DMS79 (cell line): ENCODE measurements around the gene MBOAT1.

ENCODE experiments used
- DNase-seq: peaks from one replicate; lab custom pipeline; 2025; lab: John Stamatoyannopoulos, UW

MBOAT1 gene

DNA sequence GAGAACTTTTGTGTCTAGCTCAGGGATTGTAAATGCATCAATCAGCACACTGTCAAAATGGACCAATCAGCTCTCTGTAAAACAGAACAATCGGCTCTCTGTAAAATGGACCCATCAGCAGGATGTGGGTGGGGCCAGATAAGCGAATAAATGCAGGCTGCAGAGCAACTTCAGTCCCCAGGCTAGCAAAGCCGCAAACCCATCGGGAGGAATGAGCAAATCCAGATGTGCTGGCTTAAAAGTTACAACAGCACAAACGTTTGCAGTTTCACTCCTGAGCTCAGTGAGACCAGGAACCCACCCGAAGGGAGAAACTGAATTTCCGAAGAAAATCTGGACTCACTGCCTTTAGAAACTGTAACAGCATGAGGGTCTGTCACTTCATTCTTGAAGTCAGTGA, 21.9 kb upstream of the MBOAT1 start:
- DNase-seq, result no peak

DNA sequence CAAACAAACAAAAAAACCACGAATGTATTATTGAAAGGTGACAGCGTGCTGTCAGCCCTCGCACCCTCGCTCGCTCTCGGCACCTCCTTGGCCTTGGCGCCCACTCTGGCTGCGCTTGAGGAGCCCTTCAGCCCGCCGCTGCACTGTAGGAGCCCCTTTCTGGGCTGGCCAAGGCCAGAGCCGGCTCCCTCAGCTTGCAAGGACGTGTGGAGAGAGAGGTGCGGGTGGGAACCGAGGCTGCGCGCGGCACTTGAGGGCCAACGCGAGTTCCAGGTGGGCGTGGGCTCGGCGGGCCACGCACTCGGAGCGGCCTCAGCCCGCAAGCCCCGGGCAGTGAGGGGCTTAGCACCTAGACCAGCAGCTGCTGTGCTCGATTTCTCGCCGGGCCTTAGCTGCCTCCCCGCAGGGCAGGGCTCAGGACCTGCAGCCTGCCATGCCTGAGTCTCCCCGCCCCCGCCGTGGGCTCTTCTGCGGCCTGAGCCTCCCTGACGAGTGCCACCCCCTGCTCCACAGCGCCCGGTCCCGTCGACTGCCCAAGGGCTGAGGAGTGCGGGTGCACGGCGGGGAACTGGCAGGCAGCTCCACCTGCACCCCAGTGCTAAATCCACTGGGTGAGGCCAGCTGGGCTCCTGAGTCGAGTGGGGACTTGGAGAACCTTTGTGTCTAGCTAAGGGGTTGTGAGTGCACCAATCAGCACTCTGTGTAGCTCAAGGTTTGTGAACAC, 20.9 kb upstream of the MBOAT1 start:
- DNase-seq, result no peak

DNA sequence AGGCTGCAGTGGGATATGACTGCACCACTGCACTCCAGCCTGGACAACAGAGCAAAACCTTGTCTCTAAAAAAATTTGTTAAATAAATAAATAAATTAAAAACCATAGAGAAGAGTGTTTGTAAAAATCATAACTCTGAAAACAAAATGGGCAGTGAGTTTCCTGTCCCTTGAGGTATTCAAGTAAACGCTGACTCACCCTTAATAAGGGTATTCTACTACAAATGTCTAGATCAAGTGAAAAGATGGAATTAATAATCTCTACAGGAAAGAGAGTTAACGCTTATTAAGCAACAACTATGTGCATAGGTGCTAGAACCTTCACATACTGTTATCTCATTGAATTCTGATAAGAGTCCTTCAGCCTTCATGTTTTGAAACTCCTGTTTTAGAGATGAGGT, 19.9 kb upstream of the MBOAT1 start:
- no peak for DNase-seq

DNA sequence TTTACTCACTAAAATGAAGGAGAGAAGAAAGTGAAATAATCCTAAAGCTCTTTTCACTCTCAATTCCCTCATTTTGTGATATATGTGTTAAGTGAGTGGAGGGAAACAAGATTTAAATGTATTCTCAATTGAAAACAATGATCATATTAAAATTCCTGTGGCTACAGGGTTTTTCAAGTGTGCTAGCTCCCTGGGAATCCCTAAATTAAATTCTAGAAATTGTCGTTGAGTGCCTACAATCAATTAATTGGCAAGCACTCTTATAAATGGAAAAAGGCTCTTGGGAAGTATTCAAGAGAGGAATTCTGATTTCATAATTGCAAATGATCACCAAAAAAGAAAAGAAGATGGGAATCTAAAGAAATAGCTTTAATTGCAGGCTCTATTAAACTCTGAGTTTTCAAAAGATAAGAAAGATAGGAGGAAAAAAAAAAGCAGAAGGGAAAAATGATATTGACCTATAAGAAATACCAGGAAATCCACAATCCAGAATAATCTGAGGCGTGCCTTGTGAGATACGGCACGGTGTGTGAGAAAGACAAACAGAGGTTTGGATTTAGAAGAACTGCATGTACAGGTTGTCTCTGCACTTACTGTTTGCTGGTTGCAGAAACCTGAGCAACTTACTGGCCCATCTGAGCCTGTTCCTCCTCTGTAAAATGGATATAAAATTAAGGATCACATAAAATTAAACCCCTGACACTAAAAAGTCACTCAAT, 18.3 kb upstream of the MBOAT1 start:
- no peak for DNase-seq

DNA sequence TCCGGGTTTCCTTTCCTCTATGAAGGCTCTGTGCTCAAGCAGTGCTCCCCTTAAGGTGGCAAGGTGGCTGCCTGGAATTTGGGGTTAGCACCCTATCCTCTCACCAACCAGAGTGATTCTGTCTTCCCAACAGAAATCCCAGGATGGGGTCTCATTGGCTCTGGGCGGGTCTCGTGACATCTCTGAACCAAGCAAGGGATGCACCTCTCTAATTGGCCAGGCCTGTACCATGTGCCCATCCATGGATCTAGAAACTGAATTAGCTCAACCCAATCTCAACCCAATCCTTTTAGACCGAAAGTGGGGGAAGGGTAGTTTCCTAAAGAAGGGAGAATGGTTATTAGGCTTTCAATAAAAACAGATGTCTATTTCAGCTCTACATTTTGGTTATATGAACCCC, 17.6 kb upstream of the MBOAT1 start:
- no peak for DNase-seq

DNA sequence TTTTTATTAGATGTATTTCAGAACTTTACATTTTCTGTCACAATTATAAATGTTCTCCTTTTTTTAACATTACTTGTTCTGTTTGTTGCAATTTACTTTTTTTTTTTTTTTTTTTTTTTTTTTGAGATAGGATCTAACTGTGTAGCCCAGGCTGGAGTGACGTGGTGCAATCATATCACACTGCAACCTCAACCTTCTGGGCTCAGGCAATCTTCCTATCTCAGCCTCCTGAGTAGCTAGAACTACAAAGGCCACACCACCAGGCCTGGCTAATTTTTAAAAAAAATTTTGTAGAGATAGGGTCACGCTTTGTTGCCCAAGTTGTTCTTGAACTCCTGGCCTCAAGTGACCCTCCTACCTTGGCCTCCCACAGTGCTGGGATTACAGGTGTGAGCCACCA, 15.1 kb upstream of the MBOAT1 start:
- DNase-seq, result no peak

DNA sequence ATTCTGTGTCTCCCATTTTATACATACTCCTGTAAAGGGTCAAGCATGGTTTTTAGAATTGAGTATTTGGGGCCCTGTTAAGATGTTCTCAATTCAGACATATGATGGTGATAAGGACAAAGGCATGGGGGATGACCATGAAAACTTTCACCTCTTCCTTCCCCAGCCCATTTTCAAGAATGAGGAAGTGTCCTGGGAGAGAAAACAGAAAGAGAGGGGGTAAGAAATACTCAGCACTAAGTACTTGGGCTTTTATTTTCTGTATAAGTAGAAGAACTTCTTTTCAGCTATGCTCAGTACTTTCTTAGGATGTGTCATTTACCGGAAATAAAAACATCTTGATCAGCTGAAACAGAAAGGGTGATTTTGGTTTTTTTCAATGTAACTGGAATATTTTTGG, 10.9 kb upstream of the MBOAT1 start:
- no peak for DNase-seq

DNA sequence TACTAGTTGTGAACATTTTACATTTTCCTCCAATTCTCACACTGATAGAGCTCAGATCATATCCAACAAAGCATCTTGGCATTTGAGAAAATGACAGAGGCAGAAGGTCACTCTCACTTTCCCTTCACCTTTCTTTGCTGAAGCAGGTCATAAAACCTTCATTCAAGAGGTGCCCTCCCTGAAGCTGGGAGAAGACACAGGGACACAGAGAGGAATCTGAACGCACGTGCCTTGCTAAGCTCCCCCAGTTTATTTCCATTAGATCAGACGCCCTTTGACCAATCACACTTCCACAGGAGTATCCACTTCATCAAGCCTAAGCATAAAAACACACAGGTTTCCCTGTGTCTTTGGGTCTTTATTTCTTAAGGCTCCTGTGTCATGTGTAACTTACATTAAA, 9.2 kb upstream of the MBOAT1 start:
- DNase-seq, result no peak

DNA sequence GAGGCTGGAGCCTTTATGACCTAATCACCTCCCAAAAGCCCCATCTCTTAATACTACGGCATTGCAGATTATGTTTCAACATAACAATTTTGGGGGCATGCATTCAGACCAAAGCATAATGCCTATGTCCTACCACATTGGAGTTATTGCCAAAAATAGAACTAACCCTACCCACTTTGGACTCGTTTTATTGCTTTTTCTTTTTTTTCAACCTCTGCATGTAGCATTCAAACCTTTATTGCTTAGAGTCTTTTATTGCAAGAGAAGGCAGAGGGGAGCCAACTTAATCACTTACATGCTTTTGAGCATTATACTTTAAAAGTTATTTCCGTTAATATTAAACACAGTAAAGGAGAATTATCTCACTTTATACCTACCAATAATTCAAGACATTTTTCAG, 8.1 kb upstream of the MBOAT1 start:
- no peak for DNase-seq

DNA sequence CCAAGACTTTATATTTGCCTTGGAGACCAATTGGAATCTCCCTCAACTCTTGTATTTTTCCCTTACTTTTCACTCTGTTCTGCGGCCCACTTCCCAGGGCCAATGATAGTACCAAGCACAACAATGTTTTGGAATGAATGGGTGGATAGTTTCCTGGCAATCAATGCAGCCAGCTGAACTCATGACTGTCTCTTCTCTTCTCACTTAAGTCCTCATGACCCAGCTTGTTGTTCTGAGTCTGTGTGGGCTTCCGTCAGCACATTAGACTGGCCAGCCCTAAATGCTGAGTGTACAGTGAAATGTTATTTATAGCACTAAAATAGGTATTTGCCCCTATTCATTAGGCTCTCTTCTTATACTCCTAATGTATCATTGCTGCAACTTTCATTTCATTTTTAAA, 5.6 kb upstream of the MBOAT1 start:
- DNase-seq, result no peak

DNA sequence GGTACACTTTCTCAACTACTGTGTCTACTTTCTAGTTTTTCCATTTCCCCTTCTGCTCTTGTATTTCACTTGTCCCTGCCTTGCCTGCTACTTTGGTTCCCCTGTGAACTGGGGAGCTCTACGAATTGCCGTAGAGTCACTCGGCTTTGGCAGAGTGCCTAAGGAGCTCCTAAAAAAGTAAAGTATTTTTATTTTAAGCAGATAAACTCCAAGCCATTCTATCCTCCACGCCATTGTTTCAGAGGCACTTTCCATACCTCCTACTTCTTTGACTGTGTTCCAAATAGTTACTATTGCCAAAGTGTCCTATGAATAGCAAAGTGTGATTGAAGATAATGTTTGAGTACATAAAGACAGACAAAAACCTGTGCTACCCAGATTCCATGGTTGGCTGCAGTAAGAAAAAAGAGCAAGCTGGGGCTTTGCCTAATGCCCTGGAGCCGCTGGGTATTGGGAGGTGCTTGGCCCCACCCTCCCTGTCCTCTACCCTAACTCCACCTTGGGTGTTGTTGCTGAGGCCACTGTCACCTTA, 5.1 kb upstream of the MBOAT1 start:
- DNase-seq, result peak; percentile 72

DNA sequence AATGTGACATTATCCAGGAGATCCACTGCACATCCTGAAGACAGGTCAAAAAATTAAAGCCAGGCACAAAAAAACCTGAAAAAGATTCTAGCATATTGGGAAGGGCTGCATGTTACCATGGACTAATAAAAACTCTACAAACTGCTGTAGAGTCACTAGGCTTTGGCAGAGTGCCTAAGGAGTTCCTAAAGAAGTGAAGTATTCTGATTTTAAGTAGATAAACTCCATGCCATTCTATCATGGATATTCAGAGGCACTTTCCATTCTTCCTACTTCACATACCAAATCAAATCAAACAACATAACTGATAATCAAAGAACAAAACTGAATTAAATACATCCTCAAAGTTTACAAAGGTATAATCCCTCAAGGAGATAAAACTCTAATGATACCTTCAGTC, 3.0 kb upstream of the MBOAT1 start:
- DNase-seq, result no peak

DNA sequence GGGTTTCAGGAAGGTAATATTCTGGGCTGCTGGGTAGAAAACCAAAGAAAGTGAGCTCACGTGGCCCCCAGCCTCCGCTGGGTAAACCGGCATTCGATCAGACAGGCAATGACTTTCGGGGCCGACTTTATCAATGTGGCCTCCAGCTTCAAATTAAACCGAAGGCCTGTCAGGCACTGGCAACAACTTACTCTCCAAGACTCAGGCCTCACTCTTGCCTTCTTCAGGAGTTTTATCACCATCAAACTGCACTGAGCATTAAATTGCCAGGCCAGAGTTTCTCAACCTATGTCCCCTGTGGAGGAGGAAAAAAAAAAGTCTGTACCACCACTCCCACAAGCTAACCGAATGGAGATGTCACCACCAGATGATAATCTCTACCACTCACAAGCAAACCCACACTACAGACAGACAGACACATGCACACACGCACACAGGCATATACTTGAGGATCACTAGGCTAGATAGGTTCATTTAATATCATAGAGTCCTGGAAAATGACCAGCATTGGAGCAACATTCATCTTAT, 1.1 kb upstream of the MBOAT1 start:
- DNase-seq, result no peak

DNA sequence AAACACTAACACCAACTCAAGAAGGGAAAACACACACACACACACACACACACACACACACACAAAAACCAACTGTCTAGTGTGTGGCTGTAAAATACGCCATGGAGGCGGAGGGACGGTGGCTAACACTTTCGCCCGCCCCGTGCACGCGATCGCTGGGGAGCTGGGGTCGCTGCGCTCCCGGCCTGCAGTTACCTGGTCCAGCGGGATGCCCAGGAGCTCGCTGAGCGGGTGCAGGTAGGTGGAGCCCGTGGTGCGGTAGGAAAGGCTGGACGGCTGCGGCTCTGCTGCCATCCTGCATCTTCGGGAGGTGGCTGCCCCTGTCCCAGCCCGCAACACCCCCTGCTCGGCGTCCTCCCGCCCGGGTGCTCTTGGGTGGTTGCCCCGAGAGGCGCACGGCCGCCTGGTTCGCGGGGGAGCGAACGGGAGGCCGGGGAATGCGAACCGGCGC, 303 bp downstream of the MBOAT1 start:
- DNase-seq, result no peak

DNA sequence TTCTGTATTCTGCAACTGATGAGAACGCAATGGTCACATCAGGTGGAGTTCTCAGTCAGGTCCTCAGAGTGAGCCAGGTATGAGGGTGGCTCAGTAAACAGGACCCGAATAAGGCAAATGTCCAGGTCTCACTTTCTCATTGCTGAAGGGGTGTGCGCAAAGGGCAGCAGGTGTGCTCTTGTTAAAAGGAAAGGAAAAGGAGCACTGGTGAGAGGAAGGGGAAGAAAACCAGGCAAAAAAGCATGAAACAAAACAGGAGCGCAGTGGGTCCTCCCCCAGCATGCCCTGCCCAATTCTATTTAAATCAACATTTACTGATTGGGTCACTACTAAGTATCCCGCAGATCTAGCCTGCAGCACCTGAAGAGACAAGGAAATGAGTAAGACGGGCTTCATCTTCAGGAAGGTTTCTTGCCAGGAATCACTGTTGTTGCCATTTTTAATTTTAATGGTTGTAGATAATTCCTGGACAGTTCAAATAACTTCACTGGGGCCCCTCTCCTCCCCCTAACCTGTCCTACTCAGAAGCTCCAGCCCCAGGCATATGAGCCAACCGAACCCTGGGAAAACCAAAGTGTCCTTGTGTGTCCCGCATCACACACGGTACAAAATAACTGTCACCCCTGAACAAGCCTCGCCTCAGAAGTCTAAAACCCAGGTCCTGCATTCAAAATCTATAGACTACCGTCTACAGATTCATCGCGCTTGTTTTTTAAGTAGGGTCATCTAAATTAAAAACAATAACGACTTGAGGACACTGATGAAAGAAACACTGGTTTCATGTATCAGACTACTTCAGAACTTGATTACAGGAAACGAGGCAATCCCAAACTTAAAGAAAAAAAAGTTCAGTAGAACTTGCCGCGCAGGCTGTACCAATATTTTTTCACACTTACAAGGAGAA, 980 bp downstream of the MBOAT1 start:
- DNase-seq, result no peak

DNA sequence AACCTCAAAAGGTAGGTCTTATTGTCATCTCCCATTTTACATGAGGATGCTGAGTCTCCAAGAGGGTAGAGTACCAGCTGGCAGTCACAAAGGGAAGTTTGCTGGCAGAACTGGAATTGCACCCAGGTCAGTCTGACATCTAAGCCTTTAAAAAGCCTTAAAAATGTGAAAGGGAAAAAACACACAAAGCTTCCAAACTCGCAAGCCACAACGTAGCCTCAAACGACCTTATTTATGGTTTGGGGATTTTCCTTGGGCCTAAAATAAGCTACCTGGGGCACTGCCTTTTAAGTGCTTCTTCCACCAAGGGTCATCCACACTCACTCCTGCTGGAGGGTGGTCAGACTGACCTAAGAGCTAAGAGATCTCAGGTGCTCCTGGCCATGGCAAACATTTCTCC, 2.1 kb downstream of the MBOAT1 start:
- DNase-seq, result no peak

DNA sequence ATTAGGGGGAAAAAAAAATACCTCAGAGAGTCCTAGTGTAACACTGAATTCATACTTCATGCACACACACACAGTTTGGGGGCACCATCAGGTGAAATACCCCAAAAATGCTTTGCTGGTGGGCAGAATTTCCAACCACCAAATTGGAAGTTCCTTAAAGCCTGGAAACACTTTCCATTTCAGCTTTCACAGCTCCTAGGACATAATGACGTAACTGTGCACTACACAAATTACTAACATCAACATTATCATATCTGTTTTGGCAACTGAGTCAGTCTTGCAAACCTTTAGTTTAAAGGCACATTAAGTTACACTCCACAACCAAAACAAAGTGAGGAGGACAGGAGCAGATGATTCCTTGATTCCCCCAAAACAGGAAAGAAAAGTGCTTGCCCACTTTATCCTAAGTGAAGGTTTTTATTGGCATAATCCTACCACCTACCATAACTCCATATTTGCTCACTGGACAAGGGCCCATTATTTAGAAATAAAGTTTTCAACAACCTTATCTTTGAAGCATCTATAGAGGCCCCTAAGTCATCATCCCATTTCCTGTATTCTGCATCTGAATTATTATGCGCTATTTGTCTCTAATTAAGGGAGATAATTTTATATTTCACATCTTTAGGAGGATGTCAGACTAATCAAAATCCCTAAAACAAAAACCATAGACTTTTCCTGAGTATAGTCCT, 3.4 kb downstream of the MBOAT1 start:
- no peak for DNase-seq

DNA sequence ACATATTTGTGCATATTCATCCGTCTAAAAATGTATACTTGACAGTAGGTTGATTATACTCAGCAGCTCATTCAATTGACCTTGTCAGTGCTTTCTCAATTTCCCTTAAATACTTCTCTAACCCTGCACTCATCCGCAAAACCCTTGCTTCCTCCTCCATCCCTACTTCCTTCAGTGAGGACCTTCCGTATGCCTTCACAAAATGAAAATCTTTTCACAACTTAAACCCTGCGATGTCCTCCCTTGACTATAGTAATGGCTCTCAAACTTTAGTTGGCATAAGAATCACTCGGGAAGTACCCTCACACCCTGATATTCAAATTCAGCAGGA, 5.2 kb downstream of the MBOAT1 start:
- no peak for DNase-seq

DNA sequence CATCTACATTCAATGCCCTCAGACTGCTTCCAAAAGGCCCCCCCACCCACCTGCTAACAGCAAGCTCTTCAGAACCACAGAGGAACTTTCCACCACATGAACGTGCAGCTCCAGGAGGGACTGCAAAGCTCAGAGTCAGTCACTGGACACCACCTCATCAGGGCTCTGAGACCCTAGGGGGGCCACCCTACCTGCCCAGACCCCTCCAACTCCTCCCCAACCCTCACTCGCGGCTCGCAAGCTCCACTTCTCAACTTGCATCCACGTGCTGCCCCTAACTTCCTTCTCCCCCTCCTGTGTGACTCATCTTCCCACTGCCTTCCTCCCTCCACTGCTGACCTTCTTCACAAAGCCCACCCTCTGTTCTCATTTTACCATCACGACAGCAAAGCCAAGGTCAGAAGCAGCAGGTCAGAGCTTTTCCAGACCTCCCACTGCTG, 6.5 kb downstream of the MBOAT1 start:
- no peak for DNase-seq

DNA sequence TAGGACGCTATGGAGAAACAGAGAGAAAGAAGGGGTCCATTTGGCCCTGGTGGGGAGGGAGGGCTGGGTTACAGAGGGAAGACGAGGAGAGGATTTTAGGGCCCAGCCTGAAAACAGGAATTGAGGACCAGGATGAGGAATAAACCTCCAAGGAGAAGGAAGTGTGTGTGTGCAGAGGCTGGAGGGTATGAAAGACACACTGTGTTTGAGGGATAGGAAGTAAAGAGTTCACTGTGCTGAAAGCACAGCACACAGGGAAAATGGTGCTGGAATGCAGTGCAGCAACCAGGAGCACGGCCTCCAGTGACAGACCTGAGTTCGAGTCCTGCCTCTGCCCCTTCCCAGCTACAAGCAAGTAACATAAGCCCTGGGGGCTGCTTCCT, 7.8 kb downstream of the MBOAT1 start:
- no peak for DNase-seq

DNA sequence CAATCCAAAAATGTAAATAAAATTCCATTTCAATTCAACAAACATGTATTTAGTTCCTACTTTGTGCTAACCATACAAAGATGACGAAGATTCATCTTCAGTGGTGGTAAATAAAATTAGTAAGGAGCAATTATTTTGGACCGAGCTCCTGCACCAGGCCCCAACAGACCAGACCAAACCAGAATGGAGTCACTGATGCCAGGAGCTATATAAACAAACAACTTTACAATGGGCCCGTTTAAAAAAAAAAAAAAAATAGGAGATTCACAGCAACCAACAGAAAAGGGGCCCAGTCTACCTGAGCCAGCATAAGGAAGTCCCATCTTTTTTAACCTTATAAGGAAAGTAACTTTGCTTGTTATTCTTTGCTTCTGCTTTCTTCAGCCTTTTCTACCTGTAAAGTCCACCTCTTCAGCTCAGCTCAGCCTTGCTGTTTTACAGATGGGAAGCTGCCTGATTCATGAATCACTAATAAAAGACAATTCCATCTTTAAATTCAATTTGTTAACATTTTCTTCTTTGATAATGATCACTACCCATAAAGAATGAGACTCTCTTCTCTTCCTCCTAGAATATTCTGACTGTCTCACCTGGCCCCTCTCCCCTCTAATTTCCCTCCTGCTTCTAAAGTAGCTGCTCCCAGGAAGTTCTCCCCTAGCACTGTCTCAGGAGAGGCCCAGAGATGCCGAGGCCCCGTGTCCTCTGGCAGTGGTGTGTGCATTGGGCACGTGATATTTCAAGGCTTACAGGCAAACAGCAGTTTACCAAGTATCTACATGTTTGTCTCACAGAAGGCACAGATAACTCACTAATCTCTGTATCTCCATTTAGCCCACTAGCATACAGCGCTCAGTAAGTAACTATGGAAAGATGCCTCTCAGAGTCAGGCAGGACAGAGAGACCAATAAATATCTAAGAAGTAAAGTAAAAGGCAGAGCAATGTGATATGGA, 8.4 kb downstream of the MBOAT1 start:
- DNase-seq, result no peak
